Activated naive CD8-positive, alpha-beta T cell treated with anti-CD3 and anti-CD28 coated beads for 36 hours (primary cell): Measurements from ENCODE around the gene VSTM2L. TPM values are rescaled to one million over a fixed set of nuclear protein-coding genes. Genes with fewer than 3 reads are reported as not detected.

ENCODE experiments used
- DNase-seq: peaks from one replicate; pipeline ENCODE4 v3.0.0; 2021
- H3K27ac Mint-ChIP-seq: one replicate; pipeline ENCODE4 v1.8.0; 2022; ENCODE audit warnings: mild to moderate bottlenecking, moderate library complexity, mixed read lengths
- H3K27me3 Mint-ChIP-seq: one replicate; pipeline ENCODE4 v1.8.0; 2022; ENCODE audit warnings: mild to moderate bottlenecking, mixed read lengths
- H3K36me3 Mint-ChIP-seq: one replicate; pipeline ENCODE4 v1.8.0; 2021; ENCODE audit warnings: mild to moderate bottlenecking, mixed read lengths
- H3K4me1 Mint-ChIP-seq: one replicate; pipeline ENCODE4 v1.8.0; 2021; ENCODE audit warnings: mixed read lengths
- H3K4me3 Mint-ChIP-seq: one replicate; pipeline ENCODE4 v1.8.0; 2022; ENCODE audit warnings: mild to moderate bottlenecking, moderate library complexity, mixed read lengths
- H3K9me3 Mint-ChIP-seq: one replicate; pipeline ENCODE4 v1.8.0; 2022; ENCODE audit warnings: mixed read lengths
- total RNA-seq, 2 experiments: library from RNA; stranded (reverse); gene quantifications; one replicate each; pipeline ENCODE4 v1.2.3, GENCODE V29; 2021

VSTM2L gene
- total RNA-seq, 2 experiments from 2014 or later: not detected

- H3K9me3 Mint-ChIP-seq: no peaks in the 10 kb centered on the region
- peak; percentile 13 for DNase-seq
- no peak overlapping the region for H3K27ac Mint-ChIP-seq
- peaks cover 87% of the 10 kb centered on the region for H3K27me3 Mint-ChIP-seq
- peaks cover 8% of the 10 kb centered on the region for H3K4me1 Mint-ChIP-seq
- peak overlapping the region; percentile 62 for H3K4me3 Mint-ChIP-seq
- H3K36me3 Mint-ChIP-seq: no peaks in the 10 kb centered on the region
These were observed 535 bp downstream of the VSTM2L start for GRCh38 chr20:37903317-37904007.

DNA sequence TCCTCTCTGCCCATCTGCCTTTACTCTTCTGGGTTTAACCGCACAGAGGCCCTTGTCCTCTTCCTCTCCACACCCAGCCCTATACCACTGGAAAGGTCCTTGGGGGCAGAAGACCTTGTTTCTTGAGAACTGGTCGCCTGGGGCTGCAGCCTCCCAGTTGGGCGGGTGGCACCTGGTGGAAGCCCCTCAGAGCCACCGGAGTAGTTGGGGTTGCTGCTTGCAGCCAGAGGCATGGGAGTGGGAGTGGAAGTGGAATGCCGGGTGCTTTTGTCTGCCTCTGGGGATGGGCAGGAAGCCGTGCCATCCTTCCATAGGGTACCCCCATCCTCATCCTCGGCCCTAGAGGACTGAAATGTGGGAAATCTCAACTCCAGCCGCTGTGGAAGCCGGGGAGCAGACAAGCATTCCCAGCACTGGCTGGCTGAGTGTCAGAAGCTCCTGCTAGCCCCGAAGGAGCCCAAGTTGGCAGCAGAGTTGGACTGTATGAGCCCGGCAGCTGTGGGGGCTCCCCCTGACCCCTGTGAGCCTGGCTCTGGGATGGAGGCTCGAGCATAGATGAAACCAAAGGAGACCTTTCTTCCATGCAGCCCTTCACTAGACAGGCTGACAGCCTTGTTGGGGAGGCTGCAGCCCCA lies 1.2 kb downstream of the VSTM2L start:
- peaks cover 88% of the 10 kb centered on the region for H3K27me3 Mint-ChIP-seq
- H3K4me1 Mint-ChIP-seq: peaks cover 8% of the 10 kb centered on the region
- H3K27ac Mint-ChIP-seq: no peak overlapping the region
- no peaks in the 10 kb centered on the region for H3K9me3 Mint-ChIP-seq
- no peak for DNase-seq
- H3K4me3 Mint-ChIP-seq: peak overlapping the region; percentile 62
- no peaks in the 10 kb centered on the region for H3K36me3 Mint-ChIP-seq

GRCh38 chr20:37904845-37905373 lies 2.0 kb downstream of the VSTM2L start:
- Mint-ChIP-seq H3K4me3 (no peak overlapping the region), H3K9me3 (no peaks in the 10 kb centered on the region), H3K27ac (no peak overlapping the region), H3K4me1 (peaks cover 8% of the 10 kb centered on the region), H3K27me3 (peaks cover 82% of the 10 kb centered on the region), H3K36me3 (no peaks in the 10 kb centered on the region)
- no peak for DNase-seq

DNA sequence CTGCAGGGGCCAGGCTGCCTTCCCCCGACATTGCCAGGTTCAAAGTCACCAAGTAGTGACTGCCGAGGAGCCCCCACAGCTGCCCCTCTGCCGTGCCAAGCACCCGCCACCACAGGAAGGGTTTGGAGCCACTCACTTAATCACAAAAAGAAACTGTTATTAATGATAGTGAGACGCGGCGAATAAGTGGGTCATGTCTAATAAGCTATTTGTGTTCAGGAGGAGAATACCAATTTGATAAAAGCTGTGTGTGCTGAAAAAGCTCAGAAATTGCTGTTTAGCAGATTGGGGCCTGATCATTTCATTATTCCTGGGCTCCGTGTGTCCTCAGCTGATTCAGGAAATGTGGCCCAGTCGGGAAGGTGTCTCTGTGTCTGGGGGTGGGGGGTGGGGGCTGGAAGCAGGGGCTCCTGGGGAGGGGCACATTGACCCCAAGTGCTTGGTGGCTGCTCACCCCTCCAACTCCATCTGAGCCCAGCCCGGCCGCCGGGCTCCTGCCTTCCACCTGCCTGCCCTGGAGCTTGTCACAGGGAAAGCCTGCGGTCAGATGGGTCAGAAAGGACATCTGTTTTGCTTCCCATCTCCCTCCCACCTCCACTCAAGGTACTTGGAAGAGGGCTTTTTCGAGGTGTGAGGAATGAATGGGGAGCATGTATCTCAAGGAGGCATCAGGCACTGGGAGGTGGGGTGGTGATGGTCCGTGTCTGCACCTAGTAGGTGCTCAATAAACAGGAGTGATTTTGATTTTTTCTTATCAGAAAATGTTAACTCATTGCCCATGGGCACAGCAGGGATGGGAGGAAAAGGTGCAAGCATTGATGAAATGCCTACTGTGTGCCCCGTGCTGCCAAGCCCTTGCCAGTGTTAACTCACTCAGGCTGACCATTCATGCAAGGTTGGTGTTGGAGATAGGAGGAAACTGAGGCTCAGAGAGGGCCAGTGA lies 3.0 kb downstream of the VSTM2L start:
- no peak for DNase-seq
- Mint-ChIP-seq H3K4me3 (no peak overlapping the region), H3K27me3 (peaks cover 80% of the 10 kb centered on the region), H3K27ac (no peak overlapping the region), H3K9me3 (no peaks in the 10 kb centered on the region), H3K36me3 (no peaks in the 10 kb centered on the region), H3K4me1 (peaks cover 8% of the 10 kb centered on the region)

DNA sequence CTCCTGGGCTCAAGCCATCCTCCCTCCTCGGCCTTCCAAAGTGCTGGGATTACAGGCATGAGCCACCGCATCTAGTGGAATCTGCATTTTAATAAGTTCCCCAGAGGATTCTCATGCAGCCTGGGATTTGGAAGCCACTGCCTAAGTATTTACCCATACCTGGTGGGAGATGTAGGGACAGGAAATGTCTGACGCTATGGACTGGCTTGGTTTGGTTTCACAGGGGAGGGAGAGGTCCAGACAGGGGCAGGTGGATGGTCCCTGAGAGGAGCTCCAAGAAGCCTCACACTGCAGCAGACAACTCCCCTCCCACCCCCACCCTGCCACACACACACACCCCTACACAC lies 4.4 kb downstream of the VSTM2L start:
- H3K9me3 Mint-ChIP-seq: no peaks in the 10 kb centered on the region
- no peak overlapping the region for H3K27ac Mint-ChIP-seq
- peaks cover 5% of the 10 kb centered on the region for H3K4me1 Mint-ChIP-seq
- no peak for DNase-seq
- no peaks in the 10 kb centered on the region for H3K36me3 Mint-ChIP-seq
- H3K4me3 Mint-ChIP-seq: no peak overlapping the region
- peaks cover 74% of the 10 kb centered on the region for H3K27me3 Mint-ChIP-seq

GRCh38 chr20:37907677-37908401 lies 4.9 kb downstream of the VSTM2L start:
- Mint-ChIP-seq H3K36me3 (no peaks in the 10 kb centered on the region), H3K27me3 (peaks cover 74% of the 10 kb centered on the region), H3K9me3 (no peaks in the 10 kb centered on the region), H3K4me1 (peaks cover 6% of the 10 kb centered on the region), H3K4me3 (no peak overlapping the region), H3K27ac (no peak overlapping the region)
- no peak for DNase-seq

GRCh38 chr20:37911261-37911660 lies 8.3 kb downstream of the VSTM2L start:
- no peaks in the 10 kb centered on the region for H3K9me3 Mint-ChIP-seq
- DNase-seq: no peak
- peaks cover 73% of the 10 kb centered on the region for H3K27me3 Mint-ChIP-seq
- H3K4me1 Mint-ChIP-seq: peaks cover 14% of the 10 kb centered on the region
- no peaks in the 10 kb centered on the region for H3K36me3 Mint-ChIP-seq
- no peak overlapping the region for H3K27ac Mint-ChIP-seq
- no peak overlapping the region for H3K4me3 Mint-ChIP-seq

- H3K9me3 Mint-ChIP-seq: no peaks in the 10 kb centered on the region
- DNase-seq: peak; percentile 14
- no peaks in the 10 kb centered on the region for H3K36me3 Mint-ChIP-seq
- H3K27ac Mint-ChIP-seq: no peak overlapping the region
- peaks cover 15% of the 10 kb centered on the region for H3K4me1 Mint-ChIP-seq
- no peak overlapping the region for H3K4me3 Mint-ChIP-seq
- H3K27me3 Mint-ChIP-seq: peaks cover 73% of the 10 kb centered on the region
These were observed 8.9 kb downstream of the VSTM2L start for GRCh38 chr20:37911838-37912281.

DNA sequence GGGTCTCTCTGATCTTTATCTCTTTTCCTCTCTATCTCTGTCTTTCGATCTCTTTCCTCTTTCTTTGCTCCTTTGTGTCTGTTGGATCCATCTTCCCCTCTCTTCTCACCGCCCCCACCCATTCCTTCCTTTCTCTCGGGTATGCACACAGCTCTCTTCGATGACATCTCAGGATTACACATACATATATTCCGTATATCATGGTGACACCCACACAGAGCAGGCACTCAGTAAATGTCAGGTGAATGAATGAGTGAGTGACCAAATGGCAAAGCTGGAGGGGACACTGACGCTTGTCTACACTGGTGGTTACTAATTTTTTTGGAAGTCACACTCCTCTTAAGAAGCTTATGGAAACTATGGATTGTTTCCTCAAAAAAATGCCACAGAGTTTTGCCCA lies 9.9 kb downstream of the VSTM2L start:
- H3K9me3 Mint-ChIP-seq: no peaks in the 10 kb centered on the region
- peaks cover 15% of the 10 kb centered on the region for H3K4me1 Mint-ChIP-seq
- no peak for DNase-seq
- H3K4me3 Mint-ChIP-seq: no peak overlapping the region
- peaks cover 72% of the 10 kb centered on the region for H3K27me3 Mint-ChIP-seq
- no peaks in the 10 kb centered on the region for H3K36me3 Mint-ChIP-seq
- H3K27ac Mint-ChIP-seq: no peak overlapping the region

DNA sequence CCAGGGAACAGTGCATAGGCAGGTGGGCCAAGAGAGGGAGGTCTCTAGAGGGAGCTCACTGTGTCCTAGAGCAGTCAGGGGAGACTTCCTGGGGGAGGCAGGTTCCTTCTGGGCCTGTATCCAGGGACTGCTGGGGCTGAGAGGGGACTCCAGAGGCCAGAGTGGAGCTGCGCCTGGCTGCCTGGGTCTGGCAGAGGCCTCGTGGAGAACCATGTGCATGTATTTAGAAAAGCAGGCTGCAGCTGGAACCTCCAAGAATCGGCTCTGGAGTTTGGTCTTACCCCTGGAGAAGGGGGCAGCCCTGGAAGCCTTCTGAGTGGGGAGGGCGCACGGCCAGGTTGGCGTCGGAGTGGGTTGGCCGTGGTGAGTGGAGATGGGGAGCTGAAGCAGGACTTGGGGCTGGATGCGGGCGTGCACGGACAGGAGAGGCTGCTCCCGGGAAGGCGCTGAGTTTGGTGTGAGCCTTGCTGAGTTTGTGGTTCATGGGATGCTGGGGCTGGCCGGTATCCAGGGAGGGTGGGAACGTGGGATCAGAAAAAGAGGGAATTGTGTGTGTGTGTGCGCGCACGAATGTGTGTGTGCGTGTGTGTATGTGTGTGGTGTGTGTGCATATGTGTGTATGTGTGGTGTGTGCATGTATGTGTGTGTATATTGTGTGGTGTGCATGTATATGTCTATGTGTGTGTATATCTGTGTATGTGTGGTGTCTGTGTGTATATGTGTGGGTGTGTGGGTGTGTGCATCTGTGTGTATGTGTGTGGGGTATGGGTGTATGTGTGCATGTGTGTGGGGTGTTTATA lies 10.8 kb downstream of the VSTM2L start:
- peaks cover 71% of the 10 kb centered on the region for H3K27me3 Mint-ChIP-seq
- no peak for DNase-seq
- no peaks in the 10 kb centered on the region for H3K9me3 Mint-ChIP-seq
- peaks cover 15% of the 10 kb centered on the region for H3K4me1 Mint-ChIP-seq
- no peaks in the 10 kb centered on the region for H3K36me3 Mint-ChIP-seq
- no peak overlapping the region for H3K27ac Mint-ChIP-seq
- no peak overlapping the region for H3K4me3 Mint-ChIP-seq

DNA sequence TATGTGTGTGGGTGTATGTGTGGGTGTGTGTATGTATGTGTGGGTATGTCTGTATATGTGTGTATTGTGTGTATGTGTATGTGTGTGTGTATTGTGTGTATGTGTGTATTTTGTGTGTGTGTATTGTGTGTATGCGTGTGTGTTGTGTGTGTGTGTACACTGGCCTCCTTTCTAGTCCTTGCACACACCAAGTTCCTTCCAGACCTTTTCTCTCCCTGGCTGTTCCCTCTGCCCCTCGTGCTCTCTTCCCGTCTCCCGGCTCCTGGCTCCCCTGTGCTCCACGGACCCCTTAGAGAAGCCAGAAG lies 11.4 kb downstream of the VSTM2L start:
- H3K4me3 Mint-ChIP-seq: peak overlapping the region; percentile 16
- peaks cover 67% of the 10 kb centered on the region for H3K27me3 Mint-ChIP-seq
- H3K36me3 Mint-ChIP-seq: no peaks in the 10 kb centered on the region
- no peaks in the 10 kb centered on the region for H3K9me3 Mint-ChIP-seq
- no peak overlapping the region for H3K27ac Mint-ChIP-seq
- DNase-seq: no peak
- H3K4me1 Mint-ChIP-seq: peaks cover 15% of the 10 kb centered on the region

DNA sequence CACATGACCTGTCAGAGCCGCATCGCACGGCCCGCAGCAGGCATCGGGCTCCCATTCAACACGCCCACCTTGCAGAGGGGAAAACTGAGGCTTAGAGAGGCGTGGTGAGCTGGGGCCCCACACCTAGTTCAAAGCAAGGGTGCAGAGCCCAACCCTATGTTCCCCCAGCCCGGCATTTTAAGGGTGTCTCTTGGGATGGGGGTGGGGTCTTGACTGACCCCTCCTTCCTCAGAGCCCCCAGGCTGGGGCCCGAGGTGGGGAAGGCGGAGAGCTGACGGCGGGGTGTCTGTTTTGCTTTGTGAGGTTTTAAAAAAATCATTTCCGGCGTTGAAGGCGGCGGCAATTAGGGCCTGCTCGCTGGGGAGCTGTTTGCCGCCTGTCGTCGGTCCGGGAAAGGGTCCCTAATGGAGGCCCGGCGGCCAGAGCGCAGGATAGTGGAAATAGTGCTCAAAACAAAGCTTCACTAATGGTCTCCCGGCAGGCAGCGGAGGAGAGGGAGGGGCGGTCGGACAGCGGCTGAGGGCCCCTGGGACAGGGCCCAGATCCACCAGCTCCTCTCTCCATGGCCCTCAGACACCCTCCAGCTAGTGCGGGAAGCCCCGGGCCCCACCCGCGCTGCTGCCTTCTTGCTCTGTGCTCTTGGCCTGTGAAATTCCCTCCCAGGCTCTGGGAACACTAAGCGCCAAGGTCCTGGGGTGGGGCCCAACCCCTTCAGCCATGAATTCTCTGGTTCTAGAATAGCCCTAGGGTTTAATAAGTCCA lies 11.9 kb downstream of the VSTM2L start:
- Mint-ChIP-seq H3K4me3 (peak overlapping the region; percentile 16), H3K27ac (no peak overlapping the region), H3K27me3 (peaks cover 67% of the 10 kb centered on the region)

DNA sequence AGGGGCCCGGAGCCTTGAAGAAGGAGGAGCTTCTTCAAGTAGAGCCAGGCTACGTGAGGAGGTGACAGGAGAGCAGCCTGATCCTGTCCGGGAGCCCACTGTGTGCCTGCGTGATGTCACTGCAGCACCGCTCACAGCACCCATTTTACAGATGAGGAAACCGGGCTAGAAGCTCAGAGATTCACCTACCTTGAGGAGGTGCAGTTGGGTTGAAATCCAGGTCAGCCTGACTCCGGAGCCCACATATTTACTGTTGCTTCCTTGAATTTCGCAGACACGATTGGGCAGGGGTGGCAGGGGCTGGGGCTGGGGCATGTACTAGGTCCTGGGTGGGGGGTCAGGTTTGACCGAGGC lies 12.5 kb downstream of the VSTM2L start:
- Mint-ChIP-seq H3K4me3 (no peak overlapping the region), H3K4me1 (peaks cover 15% of the 10 kb centered on the region), H3K27me3 (peaks cover 64% of the 10 kb centered on the region), H3K36me3 (no peaks in the 10 kb centered on the region), H3K9me3 (no peaks in the 10 kb centered on the region), H3K27ac (no peak overlapping the region)
- DNase-seq: no peak

More for the DNA sequence above, 11.9 kb downstream of the VSTM2L start:
- no peaks in the 10 kb centered on the region for H3K9me3 Mint-ChIP-seq
- peak; percentile 11 for DNase-seq
- no peaks in the 10 kb centered on the region for H3K36me3 Mint-ChIP-seq
- H3K4me1 Mint-ChIP-seq: peaks cover 15% of the 10 kb centered on the region
